HG03066 (cell line): Measurements from ENCODE around the gene LHPP.

ENCODE experiments used
- ATAC-seq: cut with Tn5 transposase; IDR thresholded peaks from one replicate; pipeline ENCODE4 v1.9.1; 2021; ENCODE audit warnings: low read depth; ENCODE audit not compliant: unreplicated experiment

The LHPP gene

DNA sequence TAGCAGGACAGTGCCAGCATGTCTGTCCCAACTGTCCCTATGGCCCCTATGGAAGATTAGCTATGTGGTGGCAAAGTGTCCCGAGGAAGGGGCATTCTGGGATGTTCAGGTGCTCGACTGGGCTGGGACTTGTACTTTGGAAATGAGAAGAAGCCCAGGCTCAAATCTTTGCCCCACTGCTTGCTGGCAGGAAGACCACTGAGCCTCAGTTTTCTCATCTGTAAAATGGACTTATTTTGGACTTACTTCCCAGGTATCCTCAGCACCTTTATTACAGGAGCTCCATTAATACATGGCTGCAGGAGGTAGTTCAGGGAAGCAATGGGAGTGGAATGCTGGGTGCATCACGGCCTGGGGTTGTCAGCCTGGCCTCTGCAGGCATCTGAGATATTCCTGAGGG is 71.2 kb downstream of the LHPP start:
- no peak for ATAC-seq

DNA sequence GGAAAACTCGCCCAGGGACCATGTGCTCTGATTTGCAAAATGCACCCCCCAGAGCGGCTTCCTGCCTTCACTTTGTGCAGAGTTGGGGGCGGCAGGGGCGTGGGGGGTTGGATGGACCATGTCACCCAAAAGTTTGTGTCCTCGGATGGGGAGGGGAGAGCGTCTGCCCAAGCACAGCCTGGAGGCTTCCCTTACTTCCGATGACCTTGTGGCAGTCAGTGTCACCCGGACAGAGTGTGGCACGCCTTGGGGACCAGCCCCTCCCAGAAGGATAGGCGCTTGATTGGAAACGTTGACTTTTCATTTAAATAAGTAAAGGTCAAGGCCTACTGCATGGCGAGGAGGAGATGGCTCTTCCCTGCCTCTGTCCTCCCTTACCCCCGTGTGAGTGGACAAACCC is 71.6 kb downstream of the LHPP start:
- ATAC-seq: no peak

DNA sequence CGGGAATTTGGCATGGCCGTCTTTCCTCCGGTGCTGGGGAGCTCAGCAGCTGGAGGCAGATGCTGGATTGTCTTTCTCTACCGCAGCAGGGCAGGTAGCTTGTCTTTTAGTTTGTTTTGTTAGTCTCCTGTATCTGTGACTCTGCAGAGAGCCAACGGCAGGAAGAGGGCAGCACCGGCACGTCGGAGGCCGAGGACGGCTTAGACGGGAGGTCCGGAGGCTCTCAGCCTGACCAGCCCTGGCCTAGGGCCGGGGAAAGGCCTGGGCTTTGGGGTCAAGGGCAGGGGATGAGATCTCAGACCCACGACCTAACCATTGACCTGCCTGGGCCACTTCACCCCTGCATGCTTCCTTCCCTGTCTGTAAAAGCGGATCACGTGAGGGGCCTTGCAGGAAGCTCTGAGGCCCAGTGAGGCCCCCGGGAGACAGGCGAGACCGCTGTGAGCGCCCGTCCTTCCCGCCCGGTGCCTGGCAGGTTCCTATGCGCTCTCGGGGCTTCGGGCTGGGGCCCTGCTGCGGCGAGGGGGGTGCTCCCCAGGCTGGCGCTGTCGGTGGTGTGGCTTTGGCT is 72.7 kb downstream of the LHPP start:
- ATAC-seq: no peak

DNA sequence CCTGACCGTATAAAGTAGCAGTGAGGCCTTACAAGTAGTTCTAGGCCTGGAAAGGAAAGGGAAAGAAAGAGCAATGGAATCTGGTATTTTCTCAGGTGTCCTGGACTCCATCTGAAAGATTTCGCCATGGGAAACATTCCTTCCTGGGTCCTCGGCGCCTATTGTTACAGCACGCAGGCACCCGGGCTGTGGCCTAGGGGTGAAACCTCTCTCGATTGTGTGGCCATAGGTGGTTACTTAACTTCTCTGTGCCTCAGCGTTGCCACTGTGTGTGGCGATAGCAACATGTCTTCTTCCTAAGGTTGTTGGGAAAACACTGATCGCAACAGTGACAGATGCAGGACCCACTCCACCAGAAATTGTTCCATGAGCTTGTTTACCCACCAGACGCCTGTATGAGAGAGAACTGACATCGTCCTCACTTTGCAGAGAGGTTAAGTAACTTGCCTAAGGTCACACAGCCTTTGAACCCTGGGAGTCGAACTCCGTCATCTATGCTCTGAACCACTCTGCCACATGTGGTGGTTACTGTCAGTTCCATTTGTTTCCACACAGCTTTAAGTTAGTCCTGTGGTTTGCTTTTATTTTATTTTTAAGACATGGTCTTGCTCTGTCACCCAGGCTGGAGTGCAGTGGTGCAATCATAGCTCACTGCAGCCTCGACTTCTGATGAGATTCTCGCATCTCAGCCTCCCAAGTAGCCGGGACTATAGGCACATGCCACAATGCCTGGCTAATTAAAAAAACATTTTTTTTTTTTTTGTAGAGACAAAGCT is 73.4 kb downstream of the LHPP start:
- ATAC-seq: no peak

DNA sequence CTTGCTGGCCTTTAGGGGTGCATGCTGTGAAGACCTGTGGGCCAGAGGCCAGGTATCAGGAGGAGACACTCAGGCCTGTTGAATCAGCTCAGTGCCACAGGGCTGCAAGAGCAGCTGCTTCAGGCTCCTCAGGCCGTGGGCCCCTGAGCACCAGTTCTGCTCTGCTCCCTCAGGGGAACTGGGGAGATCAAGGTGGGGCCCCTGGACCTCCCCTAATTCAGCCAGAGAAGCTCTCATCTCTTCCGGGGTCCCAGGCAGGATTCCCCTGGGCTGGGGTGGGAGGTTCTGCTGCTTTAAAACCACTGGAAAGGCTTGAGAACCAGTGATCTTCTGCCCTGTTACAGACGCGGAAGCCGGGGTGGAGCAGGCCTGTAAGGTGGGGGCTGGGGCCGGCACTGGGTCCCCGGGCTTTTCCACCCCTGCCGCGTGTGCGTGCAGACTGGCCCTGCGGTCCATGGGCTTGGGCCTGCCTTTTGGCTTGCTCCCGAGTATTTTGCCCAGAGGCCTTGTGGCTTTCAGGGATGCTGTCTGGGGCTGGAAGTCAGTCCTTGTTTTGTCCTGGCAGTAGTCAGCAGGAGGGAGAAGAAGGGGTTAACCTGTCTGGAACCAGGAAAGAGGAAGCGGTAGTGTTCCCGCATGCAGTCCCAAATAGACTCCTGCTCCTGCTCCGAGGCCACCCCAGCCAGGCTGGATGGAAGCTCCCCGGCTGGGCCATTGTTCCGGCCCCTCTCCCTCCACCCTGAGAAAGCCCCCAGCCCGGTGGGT is 74.3 kb downstream of the LHPP start:
- ATAC-seq: no peak

DNA sequence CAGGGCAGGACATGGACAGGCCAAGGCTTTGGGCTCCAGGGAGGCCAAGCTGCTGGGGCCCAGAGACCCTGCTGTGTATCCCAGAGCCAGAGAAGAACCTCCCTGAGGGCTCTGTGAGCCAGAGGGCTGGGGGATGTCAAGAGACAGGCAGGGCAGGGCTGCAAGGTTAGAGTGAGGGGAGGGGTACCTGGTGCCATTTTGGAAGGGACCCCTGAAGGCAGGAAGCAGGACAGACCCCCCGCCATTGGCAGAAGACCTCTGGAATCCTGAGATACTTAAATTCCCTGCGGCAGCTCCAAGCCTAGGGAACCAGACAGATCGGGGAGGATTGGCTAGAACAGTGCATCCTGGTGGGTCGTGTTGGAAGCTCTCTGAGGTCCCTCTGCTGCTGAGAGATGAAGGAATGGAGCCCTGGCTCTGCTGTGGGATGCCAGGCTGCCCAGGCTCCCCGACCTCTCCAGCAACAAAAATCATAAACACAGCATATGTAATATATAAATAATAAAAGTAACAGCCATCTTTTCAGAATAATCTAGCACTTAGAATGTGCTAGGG is 75.0 kb downstream of the LHPP start:
- ATAC-seq: no peak

DNA sequence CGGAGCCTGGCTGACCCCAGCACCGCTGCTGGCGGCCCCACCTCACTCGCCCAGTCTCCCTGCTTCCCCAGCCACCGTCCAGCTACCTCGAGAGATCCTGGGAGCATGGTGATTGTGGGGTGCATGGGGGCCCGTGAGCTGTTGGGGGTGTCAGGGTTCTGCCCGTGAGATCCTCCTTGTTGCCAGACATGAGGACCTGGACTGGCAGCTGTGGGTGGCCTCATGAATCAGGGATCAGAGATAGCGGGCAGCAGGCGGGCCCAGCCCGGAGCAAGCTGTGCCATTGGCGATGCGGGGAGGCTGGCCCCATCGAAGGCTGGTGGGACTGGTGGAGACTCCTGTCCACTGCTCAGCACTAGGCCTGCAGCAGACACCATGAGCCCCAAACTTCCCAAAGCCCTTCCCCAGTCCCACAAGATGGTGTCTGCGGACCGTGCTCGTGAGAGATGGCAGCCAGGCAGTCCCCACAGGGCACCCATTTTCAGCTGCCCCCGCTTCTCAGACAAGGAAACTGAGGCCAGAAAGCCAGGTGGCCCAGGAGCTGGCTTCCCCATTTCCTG is 75.6 kb downstream of the LHPP start:
- ATAC-seq: no peak

DNA sequence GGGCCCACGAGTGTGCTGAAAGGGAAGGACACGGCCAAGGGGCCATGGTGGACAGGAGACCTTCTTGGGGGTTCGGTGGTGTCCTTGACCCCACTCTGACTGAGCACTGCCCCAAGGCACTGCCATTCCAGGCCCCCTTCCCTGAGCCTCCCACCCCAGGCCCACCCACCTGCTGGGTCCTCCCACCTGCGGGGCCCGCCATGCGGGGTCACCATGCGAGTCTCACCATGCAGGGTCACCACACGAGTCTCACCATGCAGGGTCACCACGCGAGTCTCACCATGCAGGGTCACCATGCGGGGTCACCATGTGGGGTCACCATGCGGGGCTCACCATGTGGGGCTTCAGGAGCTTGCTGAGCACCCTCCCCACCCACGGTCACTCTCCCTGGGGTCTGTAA is 76.3 kb downstream of the LHPP start:
- ATAC-seq: no peak

DNA sequence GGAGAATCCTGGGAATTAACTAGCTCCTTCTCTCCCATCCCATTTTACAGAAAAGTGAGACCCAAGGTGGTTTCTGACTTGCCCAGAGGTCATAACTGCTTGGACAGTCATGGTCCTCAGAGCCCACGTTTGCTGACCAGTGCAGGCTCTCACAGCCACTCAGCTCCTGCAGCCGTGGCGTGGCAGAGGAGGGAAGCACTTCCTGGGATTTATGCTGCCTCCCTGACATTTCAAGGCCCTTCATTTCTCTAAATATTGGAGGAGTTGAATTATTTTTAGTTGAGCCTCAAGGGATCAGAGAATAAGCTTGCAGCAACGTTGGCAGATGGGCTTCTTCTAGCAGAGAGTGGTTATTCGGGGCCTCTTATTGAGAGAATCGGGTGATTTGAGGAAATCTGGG is 77.1 kb downstream of the LHPP start:
- no peak for ATAC-seq

DNA sequence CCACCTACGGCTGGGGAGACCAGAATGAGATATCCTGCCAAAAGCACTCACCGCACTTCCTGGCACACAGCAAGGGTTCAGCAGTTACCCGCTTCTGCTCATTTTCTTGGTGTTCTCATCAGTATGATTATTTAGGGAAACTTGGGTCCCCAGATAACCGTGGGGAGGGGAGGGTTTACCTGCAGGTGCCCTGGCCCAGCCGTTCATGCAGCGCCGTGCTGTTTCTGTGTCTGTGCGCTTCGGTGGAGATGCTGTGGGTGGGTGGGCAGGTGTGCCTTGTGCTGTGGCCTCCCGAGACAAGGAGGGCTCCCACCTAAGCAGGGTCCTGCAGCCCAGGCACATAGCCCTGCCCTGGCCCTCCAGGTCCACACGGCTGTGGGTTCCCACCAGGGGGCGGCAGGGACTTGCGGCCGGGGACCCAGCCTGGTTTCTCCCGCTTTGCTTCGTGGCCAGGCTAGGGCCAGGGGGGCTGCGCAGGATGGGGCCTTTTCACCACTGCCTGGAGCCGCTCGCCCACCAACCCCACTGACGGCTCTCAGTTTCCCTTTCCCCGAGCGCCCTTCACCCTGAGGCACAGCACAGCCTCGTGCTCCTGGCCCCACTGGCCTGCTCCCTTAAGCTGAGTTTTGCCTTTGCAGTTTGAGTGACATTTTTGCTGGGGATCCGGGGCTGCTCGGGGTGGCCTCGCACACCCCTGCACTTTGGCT is 78.5 kb downstream of the LHPP start:
- no peak for ATAC-seq

DNA sequence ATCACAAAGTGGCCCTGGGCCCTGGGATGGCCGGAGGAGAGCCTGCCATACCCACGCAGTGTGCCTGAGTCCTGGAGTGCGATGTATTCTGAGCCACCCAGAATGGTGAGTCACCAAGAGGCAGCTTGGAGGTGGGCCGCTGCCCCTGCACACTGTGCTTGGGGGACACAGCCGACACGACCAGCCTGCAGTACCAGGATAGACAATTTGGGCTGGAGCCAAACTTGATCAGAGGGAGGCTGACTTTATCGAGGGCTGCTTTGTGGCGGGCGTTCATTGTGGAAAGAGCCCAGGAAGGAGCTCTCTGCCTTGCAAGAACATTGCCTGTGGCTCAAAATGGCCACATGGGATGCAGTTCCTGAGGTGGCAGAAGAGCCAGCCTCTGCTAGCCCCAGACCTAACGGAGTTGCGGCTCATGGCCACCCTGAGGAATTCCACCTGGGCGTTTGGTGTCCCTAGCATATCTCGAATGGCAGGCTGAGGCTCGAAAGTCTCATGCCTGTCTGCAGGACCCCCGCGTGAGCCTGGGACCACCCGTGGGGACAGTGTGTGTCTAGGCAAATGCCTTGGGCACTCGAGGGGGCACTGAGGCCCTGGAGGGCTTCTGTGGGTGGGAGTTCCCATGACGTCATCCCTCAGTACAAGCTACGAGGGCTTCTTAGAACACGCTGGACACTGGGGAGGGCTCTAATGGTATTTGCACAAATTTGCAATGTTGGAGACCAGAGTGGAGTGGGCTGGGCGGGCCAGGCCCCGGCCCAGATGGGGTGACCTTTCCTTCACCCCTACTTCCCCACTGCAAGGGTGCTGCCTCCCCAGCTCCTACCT is 79.7 kb downstream of the LHPP start:
- no peak for ATAC-seq

DNA sequence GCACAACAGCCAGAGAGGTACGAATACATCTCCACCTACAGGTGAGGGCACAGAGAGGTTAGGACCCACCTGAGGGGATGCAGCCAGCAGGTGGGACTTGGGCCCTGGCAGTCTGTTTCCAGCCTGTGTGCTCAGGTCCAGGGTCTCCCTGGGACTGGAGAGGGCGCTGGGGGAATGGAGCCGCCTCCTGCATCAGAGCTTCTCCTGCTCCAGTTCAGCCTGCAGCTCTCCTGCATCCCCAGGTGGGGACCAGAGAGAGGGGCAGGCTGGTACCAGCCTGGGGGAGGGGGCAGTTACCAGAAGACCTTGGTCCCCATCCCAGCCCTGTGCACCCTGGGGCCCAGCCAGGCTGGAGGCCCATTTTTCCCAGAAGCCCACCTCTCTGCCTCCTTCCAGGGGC is 80.7 kb downstream of the LHPP start:
- no peak for ATAC-seq

DNA sequence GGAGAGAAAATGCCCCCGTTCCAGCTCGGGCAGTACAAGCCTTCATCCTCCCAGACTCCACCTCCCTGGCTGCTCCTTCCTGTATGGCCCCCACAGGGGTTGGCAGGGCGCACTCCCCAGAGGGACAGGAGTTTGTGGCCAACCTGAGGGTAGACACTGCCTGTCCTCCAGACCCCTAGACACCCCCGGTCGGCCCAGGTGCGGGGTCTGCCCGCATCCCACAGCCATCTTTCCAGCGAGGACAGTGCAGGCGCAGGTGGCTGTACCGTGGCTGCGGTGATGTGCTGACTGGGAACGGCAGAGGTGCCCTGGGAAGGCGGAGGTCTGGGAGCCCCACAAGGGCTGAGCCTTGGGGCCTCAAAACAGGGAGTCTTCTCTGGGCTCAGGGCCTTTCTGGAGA is 81.5 kb downstream of the LHPP start:
- no peak for ATAC-seq

DNA sequence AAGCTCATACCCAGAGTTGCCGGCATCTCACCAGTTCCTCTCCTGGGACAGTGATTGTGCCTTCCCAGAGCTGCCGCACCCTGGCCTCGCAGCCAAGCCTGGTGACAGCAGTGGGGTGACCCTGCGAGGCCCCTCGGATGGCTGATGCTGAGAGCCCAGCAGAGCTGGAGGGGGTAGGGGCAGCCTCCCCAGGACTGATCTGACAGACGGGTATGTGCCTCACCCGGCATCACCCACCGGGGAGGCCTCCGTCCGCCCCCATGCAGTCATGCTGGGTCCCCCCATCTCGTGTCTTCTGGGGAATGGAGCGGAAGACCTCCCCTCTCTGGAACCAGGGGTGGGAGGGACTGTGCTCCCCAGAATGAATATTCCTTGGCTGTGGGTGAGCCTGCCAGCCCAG is 82.3 kb downstream of the LHPP start:
- ATAC-seq: no peak

DNA sequence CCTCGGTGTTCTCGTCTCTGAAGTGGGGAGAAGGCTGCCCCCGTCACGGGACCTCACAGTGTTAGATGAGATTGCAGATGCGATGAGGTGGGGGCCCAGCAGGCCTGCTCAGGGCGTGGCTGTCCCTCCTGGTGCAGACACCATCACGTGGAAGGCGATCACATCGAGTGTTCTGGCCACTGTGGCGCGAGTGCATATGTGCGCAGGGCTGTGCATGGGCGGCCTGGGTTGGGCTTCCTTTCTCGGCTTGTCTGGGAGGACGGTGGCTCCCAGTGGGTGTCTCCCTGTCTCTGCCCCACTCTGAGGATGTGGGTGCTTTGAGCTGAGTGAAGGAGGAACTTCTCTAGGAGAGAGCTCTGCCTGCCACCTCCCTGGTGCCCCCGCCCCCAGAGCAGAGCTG is 83.1 kb downstream of the LHPP start:
- ATAC-seq: no peak

DNA sequence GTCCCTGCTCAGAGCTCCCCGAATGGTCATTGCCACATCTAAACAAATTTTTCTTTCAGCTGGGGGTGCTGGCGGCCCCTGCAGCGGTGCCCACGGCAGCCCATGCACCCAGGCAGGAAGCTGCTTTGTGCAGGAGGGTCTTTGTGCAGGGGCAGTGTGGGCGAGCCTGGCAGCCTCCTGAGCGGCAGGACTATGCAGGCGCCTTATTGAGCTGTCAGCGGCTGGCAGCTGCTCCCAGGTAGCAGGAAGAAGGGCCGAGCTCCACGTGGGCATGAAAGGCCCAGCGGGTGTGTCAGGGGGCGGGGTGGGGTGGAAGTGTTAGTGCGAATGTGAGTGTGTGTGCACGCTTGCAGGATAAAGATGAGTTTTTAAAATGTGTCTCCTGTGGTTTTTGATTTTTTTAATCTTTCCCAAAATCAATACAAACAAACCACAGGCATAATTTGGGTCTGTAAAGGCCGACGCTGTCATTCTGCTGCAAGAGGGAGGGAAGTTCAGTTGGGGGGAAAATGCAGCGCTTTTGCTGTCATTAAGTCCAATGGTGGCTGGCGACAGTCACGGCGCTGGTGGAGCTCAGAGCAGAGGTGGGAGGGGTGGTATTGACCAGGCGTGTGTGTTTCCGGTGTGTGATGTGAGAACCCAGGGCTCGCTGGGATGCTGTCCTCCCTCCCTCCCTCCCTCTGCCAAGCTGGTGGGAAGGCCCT is 83.9 kb downstream of the LHPP start:
- no peak for ATAC-seq

DNA sequence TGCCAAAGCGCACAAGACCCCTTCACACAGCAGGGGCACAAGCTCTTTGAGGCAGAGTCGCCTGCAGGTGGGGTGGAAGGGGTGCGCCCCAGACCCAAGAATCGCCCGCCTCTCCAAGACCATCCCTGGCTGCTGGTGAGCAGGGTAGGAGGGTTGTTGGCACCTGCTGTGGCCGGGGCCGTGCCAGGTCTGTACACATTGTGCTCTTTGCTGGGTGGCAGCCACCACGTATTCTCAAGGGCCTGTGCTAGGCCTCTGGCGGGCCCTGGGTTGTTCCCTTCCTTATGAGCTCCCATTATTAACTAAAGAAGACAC is 84.4 kb downstream of the LHPP start:
- ATAC-seq: no peak

DNA sequence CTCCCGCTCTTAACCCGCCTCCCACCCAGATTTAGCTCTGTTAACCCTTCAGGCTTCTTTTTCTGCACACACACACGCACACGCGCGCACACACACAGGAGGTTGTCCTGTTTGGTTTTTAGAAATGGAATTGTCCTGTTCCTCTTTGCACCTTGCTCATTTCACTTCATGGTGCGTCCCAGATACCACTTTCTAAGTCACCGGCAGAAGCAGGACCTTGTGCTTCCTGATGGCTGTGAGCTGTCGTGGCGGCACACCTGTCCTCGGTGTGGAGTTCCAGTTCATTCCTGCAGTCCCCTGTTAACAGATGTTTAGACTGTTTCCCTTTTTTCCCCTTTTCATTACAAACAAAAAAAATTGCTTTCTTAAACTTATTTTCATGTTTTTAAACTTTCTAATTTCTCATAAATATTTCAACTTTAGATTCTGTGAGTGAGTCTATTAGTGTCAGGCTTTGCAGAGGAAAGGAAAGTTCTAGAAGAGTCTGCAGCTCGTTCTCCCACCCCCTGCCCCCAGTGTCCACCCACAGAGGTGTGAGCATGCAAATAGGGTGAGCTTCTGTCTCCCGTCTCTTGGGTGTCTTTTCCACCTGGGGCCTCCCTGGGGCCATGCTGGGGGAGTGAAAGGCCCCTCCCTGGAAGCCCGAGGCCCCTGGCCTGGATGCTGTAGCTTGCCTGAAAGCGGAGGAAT is 85.5 kb downstream of the LHPP start:
- no peak for ATAC-seq

DNA sequence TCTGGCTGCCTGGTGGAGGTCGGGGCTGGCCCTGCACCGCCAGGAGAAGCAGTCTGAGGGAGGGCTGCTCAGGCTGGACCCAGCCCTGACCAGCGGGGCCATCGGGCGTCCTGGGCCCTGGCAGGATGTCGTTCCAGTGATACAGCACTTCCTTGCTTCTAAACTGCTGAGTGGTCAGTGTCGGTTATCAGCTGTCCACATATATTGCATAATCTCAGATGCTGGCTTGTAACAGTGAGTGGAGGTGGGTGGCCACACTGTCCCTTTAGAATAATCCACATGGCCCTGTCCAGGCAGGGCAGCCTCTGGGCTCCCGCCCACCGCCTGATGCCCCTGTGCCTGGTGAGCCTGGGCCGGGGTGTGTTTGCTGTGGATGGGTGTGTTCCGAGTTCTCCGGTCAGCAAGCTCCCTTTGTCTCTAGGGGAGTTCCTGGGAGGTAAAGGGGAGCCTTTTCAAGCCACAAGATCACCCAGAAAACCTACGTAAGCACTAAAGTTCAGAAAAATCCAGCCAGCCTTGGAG is 86.1 kb downstream of the LHPP start:
- ATAC-seq: no peak
